Stimulated activated naive B cell treated with anti-CD40 and anti-IgM and Interleukin-4, amounts not matched to agents 10 μg/mL and 1 μg/mL and 100 μg/mL, for 72 hours (primary cell): ENCODE results near the gene ZNF581.

Source experiments
- ATAC-seq, 2 donors: fragments of 150-1000 bp; cut with Tn5 transposase; replicated peaks; 2 replicates each; pipeline ENCODE4 v1.10.0; 2021; ENCODE audit warnings: moderate library complexity in 1 of 2
- DNase-seq: peaks from one replicate; pipeline ENCODE4 v3.0.0; 2021
- H3K27ac Mint-ChIP-seq: one replicate; pipeline ENCODE4 v1.8.0; 2022; ENCODE audit warnings: mild to moderate bottlenecking, mixed read lengths
- H3K27me3 Mint-ChIP-seq, 2 donors: one replicate each; pipeline ENCODE4 v1.8.0; 2022; ENCODE audit warnings: mixed read lengths in 2 of 2
- H3K36me3 Mint-ChIP-seq, 2 donors: one replicate each; pipeline ENCODE4 v1.8.0; 2022; ENCODE audit warnings: mixed read lengths in 2 of 2, mild to moderate bottlenecking in 1 of 2
- H3K4me1 Mint-ChIP-seq, 2 donors: one replicate each; pipeline ENCODE4 v1.8.0; 2022; ENCODE audit warnings: mixed read lengths in 2 of 2, mild to moderate bottlenecking in 1 of 2
- H3K4me3 Mint-ChIP-seq, 2 donors: one replicate each; pipeline ENCODE4 v1.8.0; 2022; ENCODE audit warnings: mild to moderate bottlenecking in 2 of 2, mixed read lengths in 2 of 2, moderate library complexity in 1 of 2
- H3K9me3 Mint-ChIP-seq, 2 donors: one replicate each; pipeline ENCODE4 v1.8.0; 2022; ENCODE audit warnings: mixed read lengths in 2 of 2, mild to moderate bottlenecking in 1 of 2

The ZNF581 gene

GRCh38 chr19:55694656-55695491 is 51.4 kb downstream of the ZNF581 start:
- peaks cover 46 to 58% of the 10 kb centered on the region in 2 donors for H3K36me3 Mint-ChIP-seq
- no peaks in the 10 kb centered on the region for H3K9me3 Mint-ChIP-seq
- no peaks in the 10 kb centered on the region for H3K27me3 Mint-ChIP-seq
- H3K4me1 Mint-ChIP-seq = peaks cover 0 to 7% of the 10 kb centered on the region in 2 donors
- H3K27ac Mint-ChIP-seq = peak overlapping the region; percentile 47
- H3K4me3 Mint-ChIP-seq = no peak overlapping the region
- DNase-seq = no peak
- ATAC-seq = no peak
